COR-L47 (cell line): Measurements from ENCODE around the gene PRDX3.
"Not testable (repeated sequence)": the region's sequence is repeated elsewhere in the genome, so short reads cannot be mapped to it uniquely, and the experiment has no call there.

ENCODE experiments used
- DNase-seq: peaks from one replicate; lab custom pipeline; 2025; lab: John Stamatoyannopoulos, UW

The PRDX3 gene

GRCh38 chr10:119206603-119207365 lies 28.2 kb upstream of the PRDX3 start:
- DNase-seq, result no peak

GRCh38 chr10:119205894-119206602 lies 27.4 kb upstream of the PRDX3 start:
- DNase-seq, result no peak

GRCh38 chr10:119203006-119203405 lies 24.4 kb upstream of the PRDX3 start:
- DNase-seq, result no peak

- DNase-seq, result no peak
Measured at GRCh38 chr10:119201233-119201632, 22.6 kb upstream of the PRDX3 start.

GRCh38 chr10:119199231-119199992 lies 20.8 kb upstream of the PRDX3 start:
- peak; percentile 31 for DNase-seq

GRCh38 chr10:119198438-119198837 lies 19.8 kb upstream of the PRDX3 start:
- DNase-seq, result no peak

- DNase-seq, result no peak
Measured at GRCh38 chr10:119197921-119198320, 19.3 kb upstream of the PRDX3 start.

- DNase-seq, result no peak
Measured at GRCh38 chr10:119191881-119192280, 13.3 kb upstream of the PRDX3 start.

- no peak for DNase-seq
Measured at GRCh38 chr10:119190954-119191785, 12.6 kb upstream of the PRDX3 start.

GRCh38 chr10:119190353-119190752 lies 11.7 kb upstream of the PRDX3 start:
- DNase-seq, result no peak

GRCh38 chr10:119189811-119190282 lies 11.2 kb upstream of the PRDX3 start:
- no peak for DNase-seq

GRCh38 chr10:119183664-119184412 lies 5.2 kb upstream of the PRDX3 start:
- DNase-seq, result no peak

- DNase-seq, result not testable (repeated sequence)
Measured at GRCh38 chr10:119180850-119181400, 2.3 kb upstream of the PRDX3 start.

GRCh38 chr10:119177708-119178371 lies 772 bp downstream of the PRDX3 start:
- DNase-seq, result no peak

- no peak for DNase-seq
Measured at GRCh38 chr10:119176166-119176565, 2.4 kb downstream of the PRDX3 start.

- DNase-seq, result no peak
Measured at GRCh38 chr10:119174109-119174508, 4.5 kb downstream of the PRDX3 start.

GRCh38 chr10:119167041-119167440 lies 11.6 kb downstream of the PRDX3 start:
- DNase-seq, result no peak

- no peak for DNase-seq
Measured at GRCh38 chr10:119166564-119166963, 12.0 kb downstream of the PRDX3 start.

GRCh38 chr10:119166118-119166500 lies 12.5 kb downstream of the PRDX3 start:
- DNase-seq, result no peak
